Fibroblast of the aortic adventitia (primary cell): ENCODE measurements around the gene CTNNA3. TPM values are rescaled to one million over a fixed set of nuclear protein-coding genes. Genes with fewer than 3 reads are reported as not detected.

ENCODE experiments used
- DNase-seq: peaks from one replicate; pipeline ENCODE4 v3.0.0-alpha.2; 2010; ENCODE audit warnings: low read depth
- H3K4me3 ChIP-seq: 2 replicates; pipeline ENCODE4 v1.5.1; 2011; ENCODE audit warnings: low read depth, mild to moderate bottlenecking, control low read depth, low read length, moderate library complexity
- total RNA-seq: library from RNA; depleted of rRNA; stranded (reverse); fragments of >200 nt; gene quantifications from 2 replicates; pipeline ENCODE4 v1.2.3, GENCODE V29; 2012; ENCODE audit warnings: low replicate concordance
- TF ChIP-seq, protein P1 (sequence below): IDR thresholded peaks from 2 replicates; pipeline ENCODE4 v1.5.1; 2011; ENCODE audit warnings: mild to moderate bottlenecking, low read length, control low read depth, inconsistent platforms; ENCODE audit not compliant: insufficient read depth

CTNNA3 gene
- total RNA-seq, 1 donor: not detected

DNA sequence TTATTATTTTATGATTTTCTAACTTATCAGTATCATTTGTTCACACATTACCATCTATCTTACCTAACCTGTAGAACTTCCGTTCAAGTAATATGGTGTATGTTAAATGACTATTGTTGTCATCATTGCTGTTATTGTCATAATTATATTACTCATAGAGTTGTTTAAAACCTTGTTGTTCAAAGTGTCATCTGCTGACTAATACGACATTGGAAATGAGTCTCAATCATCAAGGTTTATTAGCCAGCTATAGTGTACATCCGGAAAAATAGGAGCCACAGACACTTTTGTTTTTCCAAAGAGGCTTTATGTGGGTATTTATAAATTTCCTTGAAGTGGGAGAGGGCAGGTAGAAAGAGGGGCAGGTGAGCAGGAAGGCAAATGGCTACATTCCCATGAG is 1157.1 kb downstream of the CTNNA3 start:
- H3K4me3 ChIP-seq: no peak overlapping the region
- TF ChIP-seq, protein P1, sequence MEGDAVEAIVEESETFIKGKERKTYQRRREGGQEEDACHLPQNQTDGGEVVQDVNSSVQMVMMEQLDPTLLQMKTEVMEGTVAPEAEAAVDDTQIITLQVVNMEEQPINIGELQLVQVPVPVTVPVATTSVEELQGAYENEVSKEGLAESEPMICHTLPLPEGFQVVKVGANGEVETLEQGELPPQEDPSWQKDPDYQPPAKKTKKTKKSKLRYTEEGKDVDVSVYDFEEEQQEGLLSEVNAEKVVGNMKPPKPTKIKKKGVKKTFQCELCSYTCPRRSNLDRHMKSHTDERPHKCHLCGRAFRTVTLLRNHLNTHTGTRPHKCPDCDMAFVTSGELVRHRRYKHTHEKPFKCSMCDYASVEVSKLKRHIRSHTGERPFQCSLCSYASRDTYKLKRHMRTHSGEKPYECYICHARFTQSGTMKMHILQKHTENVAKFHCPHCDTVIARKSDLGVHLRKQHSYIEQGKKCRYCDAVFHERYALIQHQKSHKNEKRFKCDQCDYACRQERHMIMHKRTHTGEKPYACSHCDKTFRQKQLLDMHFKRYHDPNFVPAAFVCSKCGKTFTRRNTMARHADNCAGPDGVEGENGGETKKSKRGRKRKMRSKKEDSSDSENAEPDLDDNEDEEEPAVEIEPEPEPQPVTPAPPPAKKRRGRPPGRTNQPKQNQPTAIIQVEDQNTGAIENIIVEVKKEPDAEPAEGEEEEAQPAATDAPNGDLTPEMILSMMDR: no peak
- no peak for DNase-seq

DNA sequence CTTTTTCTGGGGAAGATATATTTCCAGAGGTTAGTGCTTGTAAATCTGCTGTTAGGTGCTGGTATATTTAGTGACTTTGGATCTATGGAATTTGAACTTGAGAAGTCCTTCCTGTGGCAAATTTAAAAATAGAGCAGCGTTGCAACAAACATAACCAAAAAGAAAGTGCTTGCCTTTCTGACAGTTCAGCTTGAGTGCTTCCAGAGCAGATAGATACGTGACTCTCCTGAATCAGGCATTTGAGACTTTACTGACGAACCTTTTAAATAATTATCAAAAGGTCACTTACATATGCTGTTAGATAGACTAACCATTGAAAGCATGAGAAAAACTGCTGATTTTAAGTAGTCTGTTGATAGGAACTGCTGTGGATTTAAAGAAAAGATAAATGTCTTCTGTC is 1157.6 kb downstream of the CTNNA3 start:
- no peak overlapping the region for H3K4me3 ChIP-seq
- DNase-seq: no peak
- TF ChIP-seq, protein P1: no peak

DNA sequence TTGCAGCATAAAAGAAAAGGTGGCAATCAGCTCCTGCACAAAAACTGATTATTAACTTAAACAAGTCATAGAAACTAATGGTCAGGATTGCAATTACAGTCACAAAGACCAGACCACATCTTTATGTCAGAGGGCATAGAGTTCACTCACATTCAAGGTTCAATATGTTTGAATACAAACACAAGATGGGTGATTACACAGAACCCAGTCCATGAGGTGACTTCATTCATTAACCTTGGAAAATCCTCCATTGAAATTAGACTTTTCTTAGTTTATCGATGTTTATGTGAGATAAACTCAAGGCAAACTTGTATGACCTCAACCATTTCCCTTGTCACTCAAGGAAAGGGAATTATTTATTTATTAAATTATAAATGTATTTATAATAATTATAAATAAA is 1158.8 kb downstream of the CTNNA3 start:
- H3K4me3 ChIP-seq: no peak overlapping the region
- no peak for DNase-seq
- TF ChIP-seq, protein P1: no peak

DNA sequence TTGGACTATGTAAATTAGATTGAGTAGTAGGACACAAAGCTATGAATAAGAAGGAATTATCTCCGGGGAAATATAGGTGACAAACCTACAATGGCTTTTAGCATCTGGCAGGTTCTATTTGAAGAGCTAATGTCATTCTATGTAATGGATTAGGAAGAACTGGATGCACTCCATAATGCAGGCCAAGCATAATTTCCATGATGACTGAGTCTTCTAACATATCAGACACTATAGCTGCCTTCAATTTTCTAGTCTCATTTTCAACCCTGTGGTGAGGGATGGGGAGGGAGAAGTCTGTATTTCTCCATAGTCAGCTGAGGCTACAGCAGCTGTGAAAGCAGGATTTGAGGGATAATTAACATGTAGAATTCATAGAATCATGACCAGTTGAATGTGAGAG is 1160.6 kb downstream of the CTNNA3 start:
- no peak overlapping the region for H3K4me3 ChIP-seq
- no peak for DNase-seq
- TF ChIP-seq, protein P1: no peak

DNA sequence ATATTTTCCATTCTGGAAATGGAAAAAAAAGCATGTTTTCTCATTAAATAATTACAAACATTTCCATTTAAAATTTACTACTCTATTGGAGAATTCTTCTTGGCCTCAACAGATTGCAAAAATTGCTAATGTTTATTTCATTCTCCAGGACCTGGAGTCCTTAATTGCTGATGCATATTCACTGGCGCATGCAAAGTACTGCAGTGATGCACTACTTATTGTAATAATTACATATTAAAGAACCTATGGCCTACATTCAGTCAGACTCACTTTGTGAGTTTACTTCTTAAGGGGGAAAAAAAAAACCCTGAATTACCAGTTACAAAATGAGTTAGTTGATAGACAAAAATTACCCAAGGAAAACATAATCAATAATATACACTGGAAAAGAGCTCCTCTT is 1161.1 kb downstream of the CTNNA3 start:
- DNase-seq: no peak
- H3K4me3 ChIP-seq: no peak overlapping the region
- TF ChIP-seq, protein P1: no peak

DNA sequence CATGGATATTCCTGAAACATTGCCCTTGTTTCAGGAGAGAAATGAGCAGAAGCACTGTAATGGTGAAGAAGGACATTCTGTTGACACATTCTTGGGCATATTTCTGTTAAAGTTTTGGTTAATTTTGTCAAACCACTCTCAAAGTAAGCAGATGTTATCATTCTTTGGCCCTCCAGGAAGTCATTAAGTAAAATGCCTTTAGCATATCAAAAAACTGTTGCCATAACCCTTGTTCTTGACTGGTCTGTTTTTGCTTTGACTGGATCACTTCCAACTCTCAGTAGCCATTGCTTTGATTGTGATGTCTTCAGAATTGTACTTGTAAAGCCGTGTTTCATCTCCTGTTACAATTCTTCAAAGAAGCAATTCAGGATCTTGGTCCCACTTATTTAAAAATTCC is 1174.5 kb downstream of the CTNNA3 start:
- no peak for DNase-seq
- TF ChIP-seq, protein P1: no peak
- no peak overlapping the region for H3K4me3 ChIP-seq

DNA sequence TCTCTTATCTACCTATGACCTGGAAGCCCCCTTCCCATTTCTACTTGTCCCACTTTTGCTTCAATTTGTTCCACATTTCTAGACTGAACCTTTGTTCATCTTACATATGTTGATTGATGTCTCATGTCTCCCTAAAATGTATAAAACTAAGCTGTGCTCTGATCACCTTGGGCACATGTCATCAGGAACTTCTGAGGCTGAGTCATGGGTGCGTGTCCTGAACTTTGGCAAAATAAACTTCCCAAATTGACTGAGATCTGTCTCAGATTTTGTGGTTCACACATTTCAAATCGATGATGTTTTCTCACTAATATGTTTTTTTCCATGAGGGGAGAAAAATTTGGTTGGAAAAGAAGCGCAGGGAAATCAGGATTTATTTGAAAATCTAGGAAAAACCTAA is 1176.4 kb downstream of the CTNNA3 start:
- TF ChIP-seq, protein P1: no peak
- no peak for DNase-seq
- no peak overlapping the region for H3K4me3 ChIP-seq
